Neural progenitor cell (in vitro differentiated cells): ENCODE measurements around the gene DCST2. TPM values are rescaled to one million over a fixed set of nuclear protein-coding genes. Genes with fewer than 3 reads are reported as not detected.

ENCODE experiments used
- DNase-seq: peaks from one replicate; pipeline ENCODE4 v3.0.0-alpha.2; 2016; ENCODE audit warnings: low spot score
- H2AFZ ChIP-seq: fragments of 200-600 bp; sonication (generic); replicated peaks from 2 replicates; pipeline ENCODE4 v1.6.1; 2016; ENCODE audit warnings: antibody characterized with exemption
- H3F3A ChIP-seq: fragments of 200-600 bp; sonication (generic); 2 replicates; pipeline ENCODE4 v1.6.1; 2016; ENCODE audit warnings: antibody characterized with exemption, low read depth
- H3K27ac ChIP-seq: fragments of 200-600 bp; sonication (generic); 2 replicates; pipeline ENCODE4 v1.5.1; 2016; ENCODE audit warnings: mild to moderate bottlenecking
- H3K27me3 ChIP-seq: fragments of 200-600 bp; sonication (generic); 2 replicates; pipeline ENCODE4 v1.6.1; 2016; ENCODE audit warnings: mild to moderate bottlenecking, moderate library complexity
- H3K36me3 ChIP-seq: fragments of 200-600 bp; sonication (generic); 2 replicates; pipeline ENCODE4 v1.5.1; 2016
- H3K4me1 ChIP-seq: fragments of 200-600 bp; sonication (generic); 2 replicates; pipeline ENCODE4 v1.6.1; 2016; ENCODE audit warnings: mixed run types
- H3K4me2 ChIP-seq: fragments of 200-600 bp; sonication (generic); 2 replicates; pipeline ENCODE4 v1.6.1; 2016
- H3K4me3 ChIP-seq: fragments of 200-600 bp; sonication (generic); 2 replicates; pipeline ENCODE4 v1.5.1; 2016
- H3K79me2 ChIP-seq: fragments of 200-600 bp; sonication (generic); 2 replicates; pipeline ENCODE4 v1.6.1; 2016; ENCODE audit warnings: low read depth
- H3K9ac ChIP-seq: fragments of 200-600 bp; sonication (generic); 2 replicates; pipeline ENCODE4 v1.6.1; 2016
- H3K9me3 ChIP-seq: fragments of 200-600 bp; sonication (generic); 2 replicates; pipeline ENCODE4 v1.5.1; 2016; ENCODE audit warnings: low read depth
- H4K20me1 ChIP-seq: fragments of 200-600 bp; sonication (generic); 2 replicates; pipeline ENCODE4 v1.6.1; 2016; ENCODE audit warnings: low read depth
- H3K27ac Mint-ChIP-seq: 3 replicates; pipeline ENCODE4 v1.8.0; 2021; ENCODE audit warnings: mixed read lengths
- H3K27me3 Mint-ChIP-seq: 2 replicates; pipeline ENCODE4 v1.8.0; 2022; ENCODE audit warnings: low read depth, mild to moderate bottlenecking, inconsistent platforms, moderate library complexity, mixed read lengths; ENCODE audit not compliant: insufficient read depth
- H3K36me3 Mint-ChIP-seq: 3 replicates; pipeline ENCODE4 v1.8.0; 2021; ENCODE audit warnings: mixed read lengths
- H3K4me1 Mint-ChIP-seq: 3 replicates; pipeline ENCODE4 v1.8.0; 2021; ENCODE audit warnings: mixed read lengths
- H3K4me3 Mint-ChIP-seq: 3 replicates; pipeline ENCODE4 v1.8.0; 2021; ENCODE audit warnings: mild to moderate bottlenecking, moderate library complexity, mixed read lengths
- H3K9me3 Mint-ChIP-seq: 3 replicates; pipeline ENCODE4 v1.8.0; 2020; ENCODE audit warnings: mixed read lengths
- EZH2 ChIP-seq: fragments of 200-600 bp; sonication (generic); IDR thresholded peaks from 2 replicates; pipeline ENCODE4 v1.6.1; 2017; ENCODE audit warnings: antibody characterized with exemption, mild to moderate bottlenecking, moderate library complexity
- EZH2phosphoT487 ChIP-seq: fragments of 200-600 bp; sonication (generic); IDR thresholded peaks from 2 replicates; pipeline ENCODE4 v1.6.1; 2017; ENCODE audit warnings: antibody characterized with exemption
- total RNA-seq: library from RNA; depleted of rRNA; stranded (reverse); fragments of >200 nt; gene quantifications from 2 replicates; pipeline ENCODE4 v1.2.3, GENCODE V29; 2015; ENCODE audit warnings: low replicate concordance
- TF ChIP-seq, protein P1 (sequence below): fragments of 200-600 bp; sonication (generic); IDR thresholded peaks from 2 replicates; pipeline ENCODE4 v1.5.1; 2017; ENCODE audit warnings: antibody characterized with exemption, mild to moderate bottlenecking

The DCST2 gene
- total RNA-seq, 1 donor from 2014 or later = 1.8 TPM

DNA sequence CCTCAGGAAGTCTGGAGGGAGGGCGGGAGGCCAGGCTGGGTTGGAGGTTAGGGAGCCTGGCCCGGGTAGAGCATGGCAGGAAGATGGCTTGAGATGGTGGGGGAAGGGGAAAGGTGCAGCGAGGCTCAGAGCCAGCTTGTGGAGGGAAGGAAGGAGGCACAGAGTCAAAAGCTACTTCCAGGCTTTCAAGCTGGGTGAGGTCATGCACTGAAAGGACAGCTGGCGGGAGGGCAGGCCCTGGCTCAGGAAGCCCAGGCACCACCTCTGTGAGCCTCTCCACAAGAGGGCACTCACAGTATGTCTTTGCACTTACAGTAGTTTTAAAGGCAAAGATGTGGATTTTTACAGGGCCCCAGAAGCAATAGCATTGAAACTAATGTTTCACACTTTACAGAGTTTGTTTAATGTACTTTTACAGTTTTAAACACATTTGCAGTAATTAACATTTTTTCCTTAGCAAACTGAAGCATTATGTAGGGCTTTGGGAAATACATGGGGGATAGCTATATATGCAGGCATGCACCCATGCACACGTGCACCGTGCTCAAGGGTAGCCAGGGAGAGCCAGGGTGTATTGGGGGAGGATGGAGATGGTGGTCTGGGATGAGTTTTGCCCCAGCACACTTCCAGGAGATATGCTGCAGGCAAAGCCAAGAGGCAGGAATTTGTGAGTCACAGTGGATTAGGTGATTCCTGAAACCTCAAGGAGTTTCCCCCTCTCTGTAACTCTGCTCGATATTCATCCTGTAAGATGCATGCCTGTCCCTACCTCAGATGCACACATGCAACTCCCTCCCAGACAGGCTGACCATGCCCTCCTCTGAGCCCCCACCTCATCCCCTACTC lies 11.5 kb upstream of the DCST2 start:
- DNase-seq = peak; percentile 89
- no peak overlapping the region for H3K4me3 ChIP-seq
- Mint-ChIP-seq H3K4me1 (peaks cover 46% of the 10 kb centered on the region), H3K36me3 (no peaks in the 10 kb centered on the region), H3K27ac (peak overlapping the region; percentile 92), H3K9me3 (no peaks in the 10 kb centered on the region), H3K4me3 (peak overlapping the region; percentile 56), H3K27me3 (peaks cover 7% of the 10 kb centered on the region)
- no peaks in the 10 kb centered on the region for H3K79me2 ChIP-seq
- H3K4me2 ChIP-seq = peak overlapping the region; percentile 25
- no peak overlapping the region for H3K27ac ChIP-seq
- H3F3A ChIP-seq = peaks cover 8% of the 10 kb centered on the region
- H3K9ac ChIP-seq = no peak overlapping the region
- no peak for TF ChIP-seq EZH2
- TF ChIP-seq, protein P1, sequence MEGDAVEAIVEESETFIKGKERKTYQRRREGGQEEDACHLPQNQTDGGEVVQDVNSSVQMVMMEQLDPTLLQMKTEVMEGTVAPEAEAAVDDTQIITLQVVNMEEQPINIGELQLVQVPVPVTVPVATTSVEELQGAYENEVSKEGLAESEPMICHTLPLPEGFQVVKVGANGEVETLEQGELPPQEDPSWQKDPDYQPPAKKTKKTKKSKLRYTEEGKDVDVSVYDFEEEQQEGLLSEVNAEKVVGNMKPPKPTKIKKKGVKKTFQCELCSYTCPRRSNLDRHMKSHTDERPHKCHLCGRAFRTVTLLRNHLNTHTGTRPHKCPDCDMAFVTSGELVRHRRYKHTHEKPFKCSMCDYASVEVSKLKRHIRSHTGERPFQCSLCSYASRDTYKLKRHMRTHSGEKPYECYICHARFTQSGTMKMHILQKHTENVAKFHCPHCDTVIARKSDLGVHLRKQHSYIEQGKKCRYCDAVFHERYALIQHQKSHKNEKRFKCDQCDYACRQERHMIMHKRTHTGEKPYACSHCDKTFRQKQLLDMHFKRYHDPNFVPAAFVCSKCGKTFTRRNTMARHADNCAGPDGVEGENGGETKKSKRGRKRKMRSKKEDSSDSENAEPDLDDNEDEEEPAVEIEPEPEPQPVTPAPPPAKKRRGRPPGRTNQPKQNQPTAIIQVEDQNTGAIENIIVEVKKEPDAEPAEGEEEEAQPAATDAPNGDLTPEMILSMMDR = peak; percentile 76
- H3K4me1 ChIP-seq = peaks cover 6% of the 10 kb centered on the region
- no peaks in the 10 kb centered on the region for H3K27me3 ChIP-seq
- no peaks in the 10 kb centered on the region for H3K36me3 ChIP-seq
- no peak overlapping the region for H2AFZ ChIP-seq
- no peaks in the 10 kb centered on the region for H3K9me3 ChIP-seq
- no peaks in the 10 kb centered on the region for H4K20me1 ChIP-seq

DNA sequence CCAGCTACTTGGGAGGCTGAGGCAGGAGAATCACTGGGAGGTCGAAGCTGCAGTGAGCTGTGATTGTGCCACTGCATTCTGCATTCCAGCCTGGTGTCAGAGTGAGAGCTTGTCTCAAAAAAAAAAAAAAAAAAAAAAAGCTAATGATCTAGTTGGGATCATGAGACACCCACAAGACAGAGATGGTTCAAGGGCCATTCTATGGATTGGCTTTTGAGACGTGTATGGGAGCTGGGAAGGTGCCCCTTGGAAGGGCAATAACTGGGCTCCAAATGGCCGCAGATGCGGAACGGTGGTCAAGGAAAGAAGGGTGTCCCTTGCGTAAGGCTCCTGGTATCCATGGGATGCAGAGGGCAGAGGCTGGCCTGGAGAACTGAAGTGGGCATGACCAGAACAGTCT lies 10.8 kb upstream of the DCST2 start:
- H3K27ac ChIP-seq = no peak overlapping the region
- H3K9ac ChIP-seq = no peak overlapping the region
- H4K20me1 ChIP-seq = no peaks in the 10 kb centered on the region
- TF ChIP-seq EZH2phosphoT487 = no peak
- TF ChIP-seq EZH2 = no peak
- TF ChIP-seq, protein P1 = no peak
- no peaks in the 10 kb centered on the region for H3K79me2 ChIP-seq
- no peak overlapping the region for H3K4me3 ChIP-seq
- Mint-ChIP-seq H3K36me3 (no peaks in the 10 kb centered on the region), H3K27me3 (peaks cover 7% of the 10 kb centered on the region), H3K9me3 (no peaks in the 10 kb centered on the region), H3K4me3 (peak overlapping the region; percentile 56), H3K27ac (peak overlapping the region; percentile 92), H3K4me1 (peaks cover 40% of the 10 kb centered on the region)
- H3K4me2 ChIP-seq = peak overlapping the region; percentile 25
- no peaks in the 10 kb centered on the region for H3K27me3 ChIP-seq
- H3K36me3 ChIP-seq = no peaks in the 10 kb centered on the region
- H2AFZ ChIP-seq = no peak overlapping the region
- DNase-seq = no peak
- peaks cover 2% of the 10 kb centered on the region for H3F3A ChIP-seq
- peaks cover 3% of the 10 kb centered on the region for H3K4me1 ChIP-seq
- no peaks in the 10 kb centered on the region for H3K9me3 ChIP-seq

DNA sequence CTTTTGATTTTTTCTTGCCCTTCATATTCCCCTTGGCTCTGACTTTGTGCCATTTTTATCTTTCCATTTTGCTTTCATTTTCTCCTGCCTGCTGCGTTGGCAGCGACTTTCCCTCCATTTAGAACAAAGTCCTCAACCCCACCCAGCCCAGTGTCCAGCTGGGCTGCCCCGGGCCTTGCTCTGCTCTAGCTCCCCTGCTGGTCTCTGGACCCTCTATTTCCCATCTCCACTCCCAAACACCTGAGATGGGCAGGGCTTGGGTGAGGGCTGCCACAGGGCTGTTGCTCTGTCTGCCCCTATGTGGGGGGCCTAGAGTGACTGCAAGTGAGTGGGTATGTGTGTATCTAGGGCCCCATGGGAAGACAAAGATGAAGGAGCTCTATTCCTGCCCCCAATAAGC lies 10.2 kb upstream of the DCST2 start:
- peaks cover 3% of the 10 kb centered on the region for H3K4me1 ChIP-seq
- Mint-ChIP-seq H3K27ac (no peak overlapping the region), H3K36me3 (no peaks in the 10 kb centered on the region), H3K27me3 (peaks cover 7% of the 10 kb centered on the region), H3K4me1 (peaks cover 35% of the 10 kb centered on the region), H3K9me3 (no peaks in the 10 kb centered on the region), H3K4me3 (no peak overlapping the region)
- H3K27me3 ChIP-seq = no peaks in the 10 kb centered on the region
- no peak overlapping the region for H3K27ac ChIP-seq
- H3K4me2 ChIP-seq = no peak overlapping the region
- no peak overlapping the region for H3K4me3 ChIP-seq
- no peaks in the 10 kb centered on the region for H3K9me3 ChIP-seq
- H3K79me2 ChIP-seq = no peaks in the 10 kb centered on the region
- DNase-seq = no peak
- H3K36me3 ChIP-seq = no peaks in the 10 kb centered on the region
- no peak for TF ChIP-seq EZH2
- no peak for TF ChIP-seq EZH2phosphoT487
- TF ChIP-seq, protein P1 = no peak
- H2AFZ ChIP-seq = no peak overlapping the region
- H3F3A ChIP-seq = peaks cover 2% of the 10 kb centered on the region
- H3K9ac ChIP-seq = no peak overlapping the region
- no peaks in the 10 kb centered on the region for H4K20me1 ChIP-seq
